HL-60 (cell line): ENCODE results near the gene KMT2A.

Experiments used
- DNase-seq, 2 experiments: peaks; one replicate each; pipeline ENCODE4 v3.0.0-alpha.2; 2010 to 2020; ENCODE audit warnings: low read depth in 1 of 2, low spot score in 1 of 2
- H3K27ac ChIP-seq: fragments of 250-450 bp; sonication (Bioruptor Pico); replicated peaks from 2 replicates; pipeline ENCODE4 v1.5.1; 2020; ENCODE audit warnings: mild to moderate bottlenecking, moderate library complexity
- H3K27me3 ChIP-seq: fragments of 250-450 bp; sonication (Bioruptor Pico); 2 replicates; pipeline ENCODE4 v1.5.1; 2021; ENCODE audit warnings: mild to moderate bottlenecking, moderate library complexity; ENCODE audit not compliant: insufficient read depth, poor library complexity, severe bottlenecking
- H3K4me3 ChIP-seq: replicated peaks from 2 replicates; pipeline ENCODE4 v1.5.1; 2011; ENCODE audit warnings: mild to moderate bottlenecking, control low read depth, low read length; ENCODE audit not compliant: insufficient read depth
- GABPA ChIP-seq: IDR thresholded peaks from 2 replicates; pipeline ENCODE4 v1.6.1; 2012; ENCODE audit warnings: low read depth
- POLR2AphosphoS5 ChIP-seq: IDR thresholded peaks from 2 replicates; pipeline ENCODE4 v1.6.1; 2012; ENCODE audit warnings: low read depth
- SPI1 ChIP-seq: IDR thresholded peaks from 2 replicates; pipeline ENCODE4 v1.6.1; 2012; ENCODE audit warnings: low read depth, mild to moderate bottlenecking, borderline replicate concordance
- TF ChIP-seq, protein P1 (sequence below): IDR thresholded peaks from one replicate; pipeline ENCODE4 v1.5.1; 2011; ENCODE audit warnings: low read length, control low read depth, inconsistent platforms; ENCODE audit not compliant: insufficient read depth
- TF ChIP-seq, protein P2 (sequence below): IDR thresholded peaks from 2 replicates; pipeline ENCODE4 v1.6.1; 2012; ENCODE audit warnings: low read depth; ENCODE audit not compliant: insufficient replicate concordance

KMT2A gene

DNA sequence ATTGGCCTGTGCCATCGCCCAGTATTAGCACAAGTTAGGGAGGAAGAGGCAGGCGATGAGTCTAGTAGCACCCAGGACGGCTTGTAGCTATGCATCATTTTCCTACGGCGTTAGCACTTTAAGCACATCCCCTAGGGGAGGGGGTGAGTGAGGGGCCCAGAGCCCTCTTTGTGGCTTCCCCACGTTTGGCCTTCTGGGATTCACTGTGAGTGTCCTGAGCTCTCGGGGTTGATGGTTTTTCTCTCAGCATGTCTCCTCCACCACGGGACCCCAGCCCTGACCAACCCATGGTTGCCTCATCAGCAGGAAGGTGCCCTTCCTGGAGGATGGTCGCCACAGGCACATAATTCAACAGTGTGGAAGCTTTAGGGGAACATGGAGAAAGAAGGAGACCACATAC, 99.0 kb downstream of the KMT2A start:
- TF ChIP-seq, protein P1, sequence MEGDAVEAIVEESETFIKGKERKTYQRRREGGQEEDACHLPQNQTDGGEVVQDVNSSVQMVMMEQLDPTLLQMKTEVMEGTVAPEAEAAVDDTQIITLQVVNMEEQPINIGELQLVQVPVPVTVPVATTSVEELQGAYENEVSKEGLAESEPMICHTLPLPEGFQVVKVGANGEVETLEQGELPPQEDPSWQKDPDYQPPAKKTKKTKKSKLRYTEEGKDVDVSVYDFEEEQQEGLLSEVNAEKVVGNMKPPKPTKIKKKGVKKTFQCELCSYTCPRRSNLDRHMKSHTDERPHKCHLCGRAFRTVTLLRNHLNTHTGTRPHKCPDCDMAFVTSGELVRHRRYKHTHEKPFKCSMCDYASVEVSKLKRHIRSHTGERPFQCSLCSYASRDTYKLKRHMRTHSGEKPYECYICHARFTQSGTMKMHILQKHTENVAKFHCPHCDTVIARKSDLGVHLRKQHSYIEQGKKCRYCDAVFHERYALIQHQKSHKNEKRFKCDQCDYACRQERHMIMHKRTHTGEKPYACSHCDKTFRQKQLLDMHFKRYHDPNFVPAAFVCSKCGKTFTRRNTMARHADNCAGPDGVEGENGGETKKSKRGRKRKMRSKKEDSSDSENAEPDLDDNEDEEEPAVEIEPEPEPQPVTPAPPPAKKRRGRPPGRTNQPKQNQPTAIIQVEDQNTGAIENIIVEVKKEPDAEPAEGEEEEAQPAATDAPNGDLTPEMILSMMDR: no peak
- TF ChIP-seq POLR2AphosphoS5: no peak
- TF ChIP-seq, protein P2, sequence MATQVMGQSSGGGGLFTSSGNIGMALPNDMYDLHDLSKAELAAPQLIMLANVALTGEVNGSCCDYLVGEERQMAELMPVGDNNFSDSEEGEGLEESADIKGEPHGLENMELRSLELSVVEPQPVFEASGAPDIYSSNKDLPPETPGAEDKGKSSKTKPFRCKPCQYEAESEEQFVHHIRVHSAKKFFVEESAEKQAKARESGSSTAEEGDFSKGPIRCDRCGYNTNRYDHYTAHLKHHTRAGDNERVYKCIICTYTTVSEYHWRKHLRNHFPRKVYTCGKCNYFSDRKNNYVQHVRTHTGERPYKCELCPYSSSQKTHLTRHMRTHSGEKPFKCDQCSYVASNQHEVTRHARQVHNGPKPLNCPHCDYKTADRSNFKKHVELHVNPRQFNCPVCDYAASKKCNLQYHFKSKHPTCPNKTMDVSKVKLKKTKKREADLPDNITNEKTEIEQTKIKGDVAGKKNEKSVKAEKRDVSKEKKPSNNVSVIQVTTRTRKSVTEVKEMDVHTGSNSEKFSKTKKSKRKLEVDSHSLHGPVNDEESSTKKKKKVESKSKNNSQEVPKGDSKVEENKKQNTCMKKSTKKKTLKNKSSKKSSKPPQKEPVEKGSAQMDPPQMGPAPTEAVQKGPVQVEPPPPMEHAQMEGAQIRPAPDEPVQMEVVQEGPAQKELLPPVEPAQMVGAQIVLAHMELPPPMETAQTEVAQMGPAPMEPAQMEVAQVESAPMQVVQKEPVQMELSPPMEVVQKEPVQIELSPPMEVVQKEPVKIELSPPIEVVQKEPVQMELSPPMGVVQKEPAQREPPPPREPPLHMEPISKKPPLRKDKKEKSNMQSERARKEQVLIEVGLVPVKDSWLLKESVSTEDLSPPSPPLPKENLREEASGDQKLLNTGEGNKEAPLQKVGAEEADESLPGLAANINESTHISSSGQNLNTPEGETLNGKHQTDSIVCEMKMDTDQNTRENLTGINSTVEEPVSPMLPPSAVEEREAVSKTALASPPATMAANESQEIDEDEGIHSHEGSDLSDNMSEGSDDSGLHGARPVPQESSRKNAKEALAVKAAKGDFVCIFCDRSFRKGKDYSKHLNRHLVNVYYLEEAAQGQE: no peak
- no peak for TF ChIP-seq GABPA
- TF ChIP-seq SPI1: no peak
- DNase-seq: no peak
- no peak overlapping the region for H3K4me3 ChIP-seq

DNA sequence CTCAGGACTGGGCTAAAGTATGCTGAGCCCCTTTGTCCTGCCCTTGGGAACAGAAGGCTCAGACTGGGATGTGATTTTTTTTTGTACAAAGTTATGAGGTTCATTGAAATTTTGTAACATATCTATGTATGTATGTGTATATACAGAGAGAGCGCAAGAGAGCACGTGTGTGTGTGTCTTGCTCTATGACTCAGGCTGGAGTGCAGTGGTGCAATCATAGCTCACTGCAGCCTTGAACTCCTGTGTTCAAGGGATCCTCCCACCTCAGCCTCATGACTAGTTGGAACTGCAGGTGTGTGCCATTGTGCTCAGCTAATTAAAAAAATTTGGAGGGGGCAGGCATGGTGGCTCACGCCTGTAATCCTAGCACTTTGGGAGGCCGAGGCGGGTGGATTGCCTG, 100.4 kb downstream of the KMT2A start:
- Histone ChIP-seq H3K4me3 (no peak overlapping the region), H3K27ac (no peak overlapping the region), H3K27me3 (no peaks in the 10 kb centered on the region)
- no peak for TF ChIP-seq SPI1
- TF ChIP-seq, protein P2: no peak
- TF ChIP-seq, protein P1: no peak
- no peak for TF ChIP-seq POLR2AphosphoS5
- no peak for TF ChIP-seq GABPA
- DNase-seq: peak; percentile 25 to 37

More for the DNA sequence above, 99.0 kb downstream of the KMT2A start:
- Histone ChIP-seq H3K27me3 (no peaks in the 10 kb centered on the region), H3K27ac (no peak overlapping the region)

DNA sequence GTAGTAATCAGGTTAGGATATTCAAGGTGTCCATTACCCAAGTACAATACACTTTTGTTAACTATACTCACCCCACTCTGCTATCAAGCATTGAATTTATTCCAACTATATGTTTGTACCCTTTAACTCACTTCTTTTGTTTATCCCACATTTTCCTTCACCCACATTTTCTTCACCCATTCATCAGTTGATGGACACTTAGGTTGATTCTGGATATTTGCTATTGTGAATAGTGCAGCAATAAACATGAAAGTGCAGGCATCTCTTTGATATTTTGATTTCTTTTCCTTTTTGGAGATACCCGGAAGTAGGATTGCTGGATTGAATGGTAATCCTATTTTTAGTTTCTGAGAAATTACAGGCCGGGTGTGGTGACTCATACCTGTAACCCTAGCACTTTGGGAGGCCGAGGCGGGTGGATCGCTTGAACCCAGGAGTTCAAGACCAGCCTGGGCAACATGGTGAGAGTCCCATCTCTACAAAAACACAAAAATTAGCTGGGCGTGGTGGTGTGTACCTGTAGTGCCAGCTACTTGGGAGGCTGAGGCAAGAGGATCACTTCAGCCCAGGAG, 101.2 kb downstream of the KMT2A start:
- Histone ChIP-seq H3K27me3 (no peaks in the 10 kb centered on the region), H3K4me3 (no peak overlapping the region), H3K27ac (no peak overlapping the region)
- TF ChIP-seq, protein P1: no peak
- TF ChIP-seq, protein P2: no peak
- no peak for TF ChIP-seq POLR2AphosphoS5
- no peak for TF ChIP-seq GABPA
- no peak for TF ChIP-seq SPI1
- DNase-seq: no peak
